ENCODE results near the gene STXBP4. TPM values are rescaled to one million over a fixed set of nuclear protein-coding genes. Genes with fewer than 3 reads are reported as not detected.

Gene STXBP4
- total RNA-seq, 4 donors from 2014 or later, result 8.0 to 57.6 (median 18.8) TPM

GRCh38 chr17:55174133-55174532 is 205.6 kb downstream of the STXBP4 start:
- TF ChIP-seq CTCF (IDR thresholded peaks at IDR 0.05) (no peak), POLR2A (IDR thresholded peaks at IDR 0.05) (no peak)
- DNase-seq, result no peak
- no peaks in the 10 kb centered on the region for H3K9me3 ChIP-seq
- no peaks in the 10 kb centered on the region for H3K27me3 ChIP-seq
- no peaks in the 10 kb centered on the region for H3K36me3 ChIP-seq
- H3K27ac ChIP-seq, result no peak overlapping the region
- peaks cover 0 to 4% (median 0%) of the 10 kb centered on the region in 4 donors for H3K4me1 ChIP-seq
- H3K4me3 ChIP-seq, result no peak overlapping the region

- no peaks in the 10 kb centered on the region for H3K4me1 ChIP-seq
- no peak for TF ChIP-seq POLR2A (IDR thresholded peaks at IDR 0.05)
- TF ChIP-seq CTCF (IDR thresholded peaks at IDR 0.05), result no peak
- DNase-seq, result no peak
- H3K36me3 ChIP-seq, result no peaks in the 10 kb centered on the region
- H3K27me3 ChIP-seq, result no peaks in the 10 kb centered on the region
- no peak overlapping the region for H3K4me3 ChIP-seq
- H3K27ac ChIP-seq, result no peak overlapping the region
- no peaks in the 10 kb centered on the region for H3K9me3 ChIP-seq
These were observed 207.3 kb downstream of the STXBP4 start for GRCh38 chr17:55175788-55176427.

GRCh38 chr17:55177159-55177854 is 208.7 kb downstream of the STXBP4 start:
- TF ChIP-seq POLR2A (IDR thresholded peaks at IDR 0.05), result no peak
- TF ChIP-seq CTCF (IDR thresholded peaks at IDR 0.05), result peak in 1 of 6 experiments; percentile 8
- Histone ChIP-seq H3K4me1 (no peaks in the 10 kb centered on the region), H3K9me3 (no peaks in the 10 kb centered on the region), H3K27ac (no peak overlapping the region), H3K4me3 (no peak overlapping the region), H3K36me3 (no peaks in the 10 kb centered on the region), H3K27me3 (no peaks in the 10 kb centered on the region)
- DNase-seq, result no peak

- Histone ChIP-seq H3K27ac (no peak overlapping the region), H3K36me3 (no peaks in the 10 kb centered on the region), H3K9me3 (no peaks in the 10 kb centered on the region), H3K4me3 (no peak overlapping the region), H3K4me1 (no peaks in the 10 kb centered on the region), H3K27me3 (no peaks in the 10 kb centered on the region)
- DNase-seq, result no peak
- TF ChIP-seq POLR2A (IDR thresholded peaks at IDR 0.05), result no peak
- no peak for TF ChIP-seq CTCF (IDR thresholded peaks at IDR 0.05)
These were observed 209.3 kb downstream of the STXBP4 start for GRCh38 chr17:55177855-55178217.

- Histone ChIP-seq H3K27me3 (no peaks in the 10 kb centered on the region), H3K36me3 (no peaks in the 10 kb centered on the region), H3K4me3 (no peak overlapping the region), H3K4me1 (no peaks in the 10 kb centered on the region), H3K9me3 (no peaks in the 10 kb centered on the region), H3K27ac (no peak overlapping the region)
- TF ChIP-seq POLR2A (IDR thresholded peaks at IDR 0.05) (no peak), CTCF (IDR thresholded peaks at IDR 0.05) (no peak)
- no peak for DNase-seq
These were observed 218.6 kb downstream of the STXBP4 start for GRCh38 chr17:55186937-55187770.
